ENCODE data around the gene MACROD2. TPM values are rescaled to one million over a fixed set of nuclear protein-coding genes. Genes with fewer than 3 reads are reported as not detected.

Gene MACROD2
- polyA plus RNA-seq, 1 donor from 2014 or later, result 23.2 TPM

DNA sequence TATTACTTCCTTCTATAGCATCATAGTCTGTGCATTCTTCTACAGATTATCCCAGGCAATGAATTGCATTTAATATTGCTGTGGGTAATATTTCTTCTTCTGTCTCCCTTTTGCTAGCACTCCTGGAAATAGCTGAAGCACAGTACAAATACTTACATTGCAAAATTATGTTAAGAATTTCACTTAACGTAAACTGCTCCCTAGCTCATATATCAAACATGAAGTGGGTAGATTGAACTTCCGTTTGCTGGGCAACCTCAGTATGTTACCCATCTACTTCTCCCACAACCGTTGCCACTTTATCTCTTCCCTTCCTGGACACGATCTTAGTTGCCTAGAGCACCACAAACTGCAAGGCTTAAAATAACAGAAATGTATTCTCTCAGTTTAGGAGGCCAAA lies 1614.6 kb downstream of the MACROD2 start:
- no peak for TF ChIP-seq SMC3 (conservative IDR thresholded peaks at IDR 0.05; ENCODE audit: poor library complexity)
- TF ChIP-seq TAF1 (IDR thresholded peaks at IDR 0.05; ENCODE audit: low read depth), result no peak
- TF ChIP-seq MXI1 (conservative IDR thresholded peaks at IDR 0.05; ENCODE audit: poor library complexity, severe bottlenecking), result no peak
- no peak for TF ChIP-seq POLR2AphosphoS5 (IDR thresholded peaks at IDR 0.05)
- no peak for TF ChIP-seq RAD21 (conservative IDR thresholded peaks at IDR 0.05)
- TF ChIP-seq, protein P1, sequence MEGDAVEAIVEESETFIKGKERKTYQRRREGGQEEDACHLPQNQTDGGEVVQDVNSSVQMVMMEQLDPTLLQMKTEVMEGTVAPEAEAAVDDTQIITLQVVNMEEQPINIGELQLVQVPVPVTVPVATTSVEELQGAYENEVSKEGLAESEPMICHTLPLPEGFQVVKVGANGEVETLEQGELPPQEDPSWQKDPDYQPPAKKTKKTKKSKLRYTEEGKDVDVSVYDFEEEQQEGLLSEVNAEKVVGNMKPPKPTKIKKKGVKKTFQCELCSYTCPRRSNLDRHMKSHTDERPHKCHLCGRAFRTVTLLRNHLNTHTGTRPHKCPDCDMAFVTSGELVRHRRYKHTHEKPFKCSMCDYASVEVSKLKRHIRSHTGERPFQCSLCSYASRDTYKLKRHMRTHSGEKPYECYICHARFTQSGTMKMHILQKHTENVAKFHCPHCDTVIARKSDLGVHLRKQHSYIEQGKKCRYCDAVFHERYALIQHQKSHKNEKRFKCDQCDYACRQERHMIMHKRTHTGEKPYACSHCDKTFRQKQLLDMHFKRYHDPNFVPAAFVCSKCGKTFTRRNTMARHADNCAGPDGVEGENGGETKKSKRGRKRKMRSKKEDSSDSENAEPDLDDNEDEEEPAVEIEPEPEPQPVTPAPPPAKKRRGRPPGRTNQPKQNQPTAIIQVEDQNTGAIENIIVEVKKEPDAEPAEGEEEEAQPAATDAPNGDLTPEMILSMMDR (IDR thresholded peaks at IDR 0.05; ENCODE audit: poor library complexity, severe bottlenecking), result no peak
- TF ChIP-seq, protein P2, sequence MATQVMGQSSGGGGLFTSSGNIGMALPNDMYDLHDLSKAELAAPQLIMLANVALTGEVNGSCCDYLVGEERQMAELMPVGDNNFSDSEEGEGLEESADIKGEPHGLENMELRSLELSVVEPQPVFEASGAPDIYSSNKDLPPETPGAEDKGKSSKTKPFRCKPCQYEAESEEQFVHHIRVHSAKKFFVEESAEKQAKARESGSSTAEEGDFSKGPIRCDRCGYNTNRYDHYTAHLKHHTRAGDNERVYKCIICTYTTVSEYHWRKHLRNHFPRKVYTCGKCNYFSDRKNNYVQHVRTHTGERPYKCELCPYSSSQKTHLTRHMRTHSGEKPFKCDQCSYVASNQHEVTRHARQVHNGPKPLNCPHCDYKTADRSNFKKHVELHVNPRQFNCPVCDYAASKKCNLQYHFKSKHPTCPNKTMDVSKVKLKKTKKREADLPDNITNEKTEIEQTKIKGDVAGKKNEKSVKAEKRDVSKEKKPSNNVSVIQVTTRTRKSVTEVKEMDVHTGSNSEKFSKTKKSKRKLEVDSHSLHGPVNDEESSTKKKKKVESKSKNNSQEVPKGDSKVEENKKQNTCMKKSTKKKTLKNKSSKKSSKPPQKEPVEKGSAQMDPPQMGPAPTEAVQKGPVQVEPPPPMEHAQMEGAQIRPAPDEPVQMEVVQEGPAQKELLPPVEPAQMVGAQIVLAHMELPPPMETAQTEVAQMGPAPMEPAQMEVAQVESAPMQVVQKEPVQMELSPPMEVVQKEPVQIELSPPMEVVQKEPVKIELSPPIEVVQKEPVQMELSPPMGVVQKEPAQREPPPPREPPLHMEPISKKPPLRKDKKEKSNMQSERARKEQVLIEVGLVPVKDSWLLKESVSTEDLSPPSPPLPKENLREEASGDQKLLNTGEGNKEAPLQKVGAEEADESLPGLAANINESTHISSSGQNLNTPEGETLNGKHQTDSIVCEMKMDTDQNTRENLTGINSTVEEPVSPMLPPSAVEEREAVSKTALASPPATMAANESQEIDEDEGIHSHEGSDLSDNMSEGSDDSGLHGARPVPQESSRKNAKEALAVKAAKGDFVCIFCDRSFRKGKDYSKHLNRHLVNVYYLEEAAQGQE (IDR thresholded peaks at IDR 0.05; ENCODE audit: borderline replicate concordance), result no peak
- TF ChIP-seq EZH2 (IDR thresholded peaks at IDR 0.05; ENCODE audit: borderline replicate concordance, insufficient read depth, low read length, poor library complexity, severe bottlenecking), result no peak
- no peak for TF ChIP-seq EP300 (conservative IDR thresholded peaks at IDR 0.05; ENCODE audit: poor library complexity, severe bottlenecking)
- no peaks in the 10 kb centered on the region for H3F3A ChIP-seq (ENCODE audit: insufficient read depth, low read length, poor library complexity, severe bottlenecking)
- H3K27me3 ChIP-seq (ENCODE audit: insufficient read depth, low read depth, low read length), result no peaks in the 10 kb centered on the region
- no peak overlapping the region for H2AFZ ChIP-seq (ENCODE audit: low read depth, low read length)
- no peaks in the 10 kb centered on the region for H3K9me3 ChIP-seq (ENCODE audit: low read length)
- no peaks in the 10 kb centered on the region for H4K20me1 ChIP-seq (ENCODE audit: insufficient read depth)
- no peak overlapping the region for H3K4me3 ChIP-seq (ENCODE audit: low read length)
- no peaks in the 10 kb centered on the region for H3K9me2 ChIP-seq (ENCODE audit: insufficient read depth, low read length)
- H3K79me2 ChIP-seq (replicated peaks; ENCODE audit: insufficient read depth, low read length), result no peaks in the 10 kb centered on the region
- no peak overlapping the region for H3K4me2 ChIP-seq (ENCODE audit: low read length)
- H3K9ac ChIP-seq (ENCODE audit: low read length), result no peak overlapping the region
- no peaks in the 10 kb centered on the region for H3K36me3 ChIP-seq (ENCODE audit: insufficient read depth, low read length)
- no peak overlapping the region for H3K27ac ChIP-seq (ENCODE audit: low read length)

DNA sequence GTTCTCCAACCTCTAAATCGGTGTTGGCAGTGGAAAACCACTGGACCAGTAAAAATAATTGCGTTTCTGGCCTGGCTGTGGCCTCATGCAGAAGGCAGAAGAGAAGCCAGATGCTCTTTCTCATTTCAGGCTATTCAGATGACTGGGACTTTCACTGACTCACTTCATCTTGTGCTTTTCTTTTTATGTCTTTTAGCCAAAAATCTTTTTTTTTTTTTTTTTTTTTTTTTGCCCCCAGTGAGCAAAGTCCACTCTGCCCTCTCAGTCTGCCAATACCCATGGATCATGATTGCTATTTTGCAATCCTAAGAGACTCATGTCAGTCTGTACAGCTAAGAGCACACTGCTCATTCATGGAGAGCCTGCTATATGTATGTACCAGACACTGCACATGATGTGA lies 1615.5 kb downstream of the MACROD2 start:
- no peak overlapping the region for H3K9ac ChIP-seq (ENCODE audit: low read length)
- H3K27ac ChIP-seq (ENCODE audit: low read length), result no peak overlapping the region
- no peaks in the 10 kb centered on the region for H3K9me3 ChIP-seq (ENCODE audit: low read length)
- H3K9me2 ChIP-seq (ENCODE audit: insufficient read depth, low read length), result no peaks in the 10 kb centered on the region
- no peaks in the 10 kb centered on the region for H3F3A ChIP-seq (ENCODE audit: insufficient read depth, low read length, poor library complexity, severe bottlenecking)
- no peaks in the 10 kb centered on the region for H3K79me2 ChIP-seq (replicated peaks; ENCODE audit: insufficient read depth, low read length)
- H3K36me3 ChIP-seq (ENCODE audit: insufficient read depth, low read length), result no peaks in the 10 kb centered on the region
- TF ChIP-seq, protein P1 (IDR thresholded peaks at IDR 0.05; ENCODE audit: poor library complexity, severe bottlenecking), result no peak
- TF ChIP-seq EZH2 (IDR thresholded peaks at IDR 0.05; ENCODE audit: borderline replicate concordance, insufficient read depth, low read length, poor library complexity, severe bottlenecking) (no peak), POLR2AphosphoS5 (IDR thresholded peaks at IDR 0.05) (no peak)
- no peaks in the 10 kb centered on the region for H4K20me1 ChIP-seq (ENCODE audit: insufficient read depth)
- no peak overlapping the region for H3K4me3 ChIP-seq (ENCODE audit: low read length)
- no peak overlapping the region for H3K4me2 ChIP-seq (ENCODE audit: low read length)
- no peaks in the 10 kb centered on the region for H3K27me3 ChIP-seq (ENCODE audit: insufficient read depth, low read depth, low read length)
- H2AFZ ChIP-seq (ENCODE audit: low read depth, low read length), result no peak overlapping the region
